HCT116 (cell line): ENCODE data around the gene FGD4.

ENCODE experiments used
- POLR2AphosphoS5 ChIP-seq: IDR thresholded peaks from 2 replicates; pipeline ENCODE4 v1.6.1; 2011; ENCODE audit warnings: mild to moderate bottlenecking, low read depth, low read length, moderate library complexity
- SRF ChIP-seq: IDR thresholded peaks from 2 replicates; pipeline ENCODE4 v1.6.1; 2012; ENCODE audit warnings: low read depth
- TCF7L2 ChIP-seq: IDR thresholded peaks from 2 replicates; pipeline ENCODE4 v1.7.0; 2011; ENCODE audit warnings: borderline replicate concordance, inconsistent platforms; ENCODE audit not compliant: insufficient read depth, insufficient read length; ENCODE audit errors: extremely low read depth
- YY1 ChIP-seq: IDR thresholded peaks from 2 replicates; pipeline ENCODE4 v1.6.1; 2011; ENCODE audit warnings: low read length, low read depth, moderate library complexity, mild to moderate bottlenecking; ENCODE audit not compliant: insufficient replicate concordance; ENCODE audit errors: extremely low read depth
- TF ChIP-seq, protein P1 (sequence below), 3 experiments: fragments of 200-600 bp in 1 of 3; sonication (generic) in 1 of 3; IDR thresholded peaks in 2 of 3; conservative IDR thresholded peaks in 1 of 3; 2 replicates each; pipeline ENCODE4 v1.5.1; 2012 to 2017; ENCODE audit warnings: low read depth in 2 of 3, low read length in 2 of 3, antibody characterized with exemption in 1 of 3, borderline replicate concordance in 1 of 3, control low read depth in 1 of 3, mild to moderate bottlenecking in 1 of 3, mixed read lengths in 1 of 3, mixed run types in 1 of 3, moderate library complexity in 1 of 3; ENCODE audit not compliant: insufficient read depth in 1 of 3

DNA sequence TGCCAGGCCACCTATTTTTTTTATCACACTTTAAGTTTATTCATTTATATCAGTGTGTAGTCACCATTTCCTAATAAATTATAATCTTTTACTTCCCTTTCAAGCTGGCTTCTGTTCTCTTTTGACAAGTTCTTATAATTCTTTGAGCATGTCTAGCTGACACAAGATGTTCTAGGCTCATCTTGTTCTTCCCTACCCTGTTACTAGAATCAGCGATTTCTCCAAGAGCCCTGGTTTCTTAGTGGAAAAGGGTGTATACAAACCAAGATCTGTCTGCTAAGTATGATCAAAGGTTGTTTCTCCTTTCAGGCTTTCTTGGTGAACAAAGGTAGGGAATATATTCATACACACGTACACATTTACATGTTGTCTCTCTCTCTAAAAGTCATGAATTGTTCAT is 51.0 kb downstream of the FGD4 start:
- TF ChIP-seq, protein P1, sequence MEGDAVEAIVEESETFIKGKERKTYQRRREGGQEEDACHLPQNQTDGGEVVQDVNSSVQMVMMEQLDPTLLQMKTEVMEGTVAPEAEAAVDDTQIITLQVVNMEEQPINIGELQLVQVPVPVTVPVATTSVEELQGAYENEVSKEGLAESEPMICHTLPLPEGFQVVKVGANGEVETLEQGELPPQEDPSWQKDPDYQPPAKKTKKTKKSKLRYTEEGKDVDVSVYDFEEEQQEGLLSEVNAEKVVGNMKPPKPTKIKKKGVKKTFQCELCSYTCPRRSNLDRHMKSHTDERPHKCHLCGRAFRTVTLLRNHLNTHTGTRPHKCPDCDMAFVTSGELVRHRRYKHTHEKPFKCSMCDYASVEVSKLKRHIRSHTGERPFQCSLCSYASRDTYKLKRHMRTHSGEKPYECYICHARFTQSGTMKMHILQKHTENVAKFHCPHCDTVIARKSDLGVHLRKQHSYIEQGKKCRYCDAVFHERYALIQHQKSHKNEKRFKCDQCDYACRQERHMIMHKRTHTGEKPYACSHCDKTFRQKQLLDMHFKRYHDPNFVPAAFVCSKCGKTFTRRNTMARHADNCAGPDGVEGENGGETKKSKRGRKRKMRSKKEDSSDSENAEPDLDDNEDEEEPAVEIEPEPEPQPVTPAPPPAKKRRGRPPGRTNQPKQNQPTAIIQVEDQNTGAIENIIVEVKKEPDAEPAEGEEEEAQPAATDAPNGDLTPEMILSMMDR (IDR thresholded peaks at IDR 0.05 in 2 of 3, conservative IDR thresholded peaks at IDR 0.05 in 1 of 3; ENCODE audit: borderline replicate concordance in 1 of 3, insufficient read depth in 1 of 3, low read depth in 2 of 3, low read length in 2 of 3): no peak
- TF ChIP-seq POLR2AphosphoS5: no peak
- no peak for TF ChIP-seq TCF7L2
- no peak for TF ChIP-seq SRF
- TF ChIP-seq YY1: no peak
